HepG2 (cell line): Measurements from ENCODE around the gene TBC1D32. TPM values are rescaled to one million over a fixed set of nuclear protein-coding genes. Genes with fewer than 3 reads are reported as not detected.

Experiments
- ATAC-seq: fragments of 200-7000 bp; cut with Tn5 transposase; 3 replicates; pipeline ENCODE4 v1.9.1; 2020; ENCODE audit warnings: mild to moderate bottlenecking, moderate library complexity
- BruUV-seq: library from RNA; stranded (reverse); fragments of 400-500 nt; replicated peaks from 2 replicates; lab custom pipeline; 2021; lab: Mats Ljungman, UMichigan
- CTCF ChIA-PET: fragments of 300-600 bp; formaldehyde crosslinking; extraction: SDS; loops from one replicate; lab custom pipeline; 2021; ENCODE audit warnings: low total read pairs, inconsistent platforms, low intra/inter-chr PET ratio; lab: Yijun Ruan, JAX
- POLR2A ChIA-PET: fragments of 350-600 bp; sonication (Branson Sonifier 250); formaldehyde crosslinking; loops from one replicate; lab custom pipeline; 2020; ENCODE audit warnings: antibody characterized with exemption, inconsistent platforms; lab: Yijun Ruan, JAX
- DNase-seq: peaks from one replicate; pipeline ENCODE4 v3.0.0-alpha.2; 2015; ENCODE audit warnings: low spot score
- FAIRE-seq: peaks from 3 replicates; lab custom pipeline; 2011; peaks lifted over from hg19 to GRCh38; lab: Jason Lieb, UNC
- H2AFZ ChIP-seq: one replicate; pipeline ENCODE4 v1.6.1; 2011; ENCODE audit warnings: low read length, inconsistent platforms
- H3K27ac ChIP-seq: fragments of 300-600 bp; 3 replicates; pipeline ENCODE4 v1.8.0; 2011; ENCODE audit warnings: mixed run types, mild to moderate bottlenecking, mixed read lengths, low read length, inconsistent platforms; ENCODE audit not compliant: insufficient read depth; ENCODE audit errors: extremely low read length
- H3K27me3 ChIP-seq, 2 experiments: fragments of 200-600 bp in 1 of 2; 2 replicates in 1 of 2; 3 replicates in 1 of 2; pipeline versions ENCODE4 v1.6.0 to v1.8.0; 2011; ENCODE audit warnings: low read length in 2 of 2, mild to moderate bottlenecking in 2 of 2, moderate library complexity in 2 of 2, inconsistent platforms in 1 of 2; ENCODE audit not compliant: insufficient read depth in 2 of 2, control insufficient read depth in 1 of 2
- H3K36me3 ChIP-seq, 2 experiments: fragments of 200-600 bp in 1 of 2; replicated peaks in 1 of 2; 2 replicates in 1 of 2; 3 replicates in 1 of 2; pipeline versions ENCODE4 v1.5.1 to v1.8.0; 2011; ENCODE audit warnings: low read length in 2 of 2, inconsistent platforms in 1 of 2; ENCODE audit not compliant: insufficient read depth in 2 of 2, control insufficient read depth in 1 of 2
- H3K4me1 ChIP-seq: 2 replicates; pipeline ENCODE4 v1.5.1; 2012; ENCODE audit warnings: low read length, inconsistent platforms; ENCODE audit not compliant: insufficient read depth
- H3K4me2 ChIP-seq: 2 replicates; pipeline ENCODE4 v1.6.0; 2011; ENCODE audit warnings: low read depth, low read length, inconsistent platforms
- H3K4me3 ChIP-seq, 3 experiments: fragments of 200-600 bp in 1 of 3; sonication (generic), shearing (Covaris generic) in 1 of 3; replicated peaks in 1 of 3; 2 replicates each; pipeline ENCODE4 v1.5.1; 2011 to 2016; ENCODE audit warnings: low read length in 3 of 3, inconsistent platforms in 2 of 3, low read depth in 2 of 3, mild to moderate bottlenecking in 2 of 3, control low read depth in 1 of 3, mixed read lengths in 1 of 3; ENCODE audit not compliant: insufficient read depth in 1 of 3
- H3K79me2 ChIP-seq: one replicate; pipeline ENCODE4 v1.6.1; 2011; ENCODE audit warnings: low read length, inconsistent platforms; ENCODE audit not compliant: insufficient read depth
- H3K9ac ChIP-seq: 2 replicates; pipeline ENCODE4 v1.6.0; 2011; ENCODE audit warnings: mild to moderate bottlenecking, low read depth, low read length, inconsistent platforms; ENCODE audit not compliant: insufficient read depth
- H3K9me3 ChIP-seq: 2 replicates; pipeline ENCODE4 v1.5.1; 2012; ENCODE audit warnings: mild to moderate bottlenecking, low read length
- H4K20me1 ChIP-seq: 2 replicates; pipeline ENCODE4 v1.6.0; 2011; ENCODE audit warnings: inconsistent platforms, mild to moderate bottlenecking, low read length, moderate library complexity; ENCODE audit not compliant: insufficient read depth
- ESRRA ChIP-seq: sonication (generic); formaldehyde crosslinking; IDR thresholded peaks from 2 replicates; pipeline ENCODE4 v1.5.1; 2020; ENCODE audit warnings: mild to moderate bottlenecking, low read depth, missing genetic modification reagents
- FLYWCH1 ChIP-seq: sonication (generic); formaldehyde crosslinking; IDR thresholded peaks from 2 replicates; pipeline ENCODE4 v1.8.1; 2023; ENCODE audit warnings: mild to moderate bottlenecking, missing genetic modification reagents
- SALL2 ChIP-seq: sonication (generic); formaldehyde crosslinking; IDR thresholded peaks from 2 replicates; pipeline ENCODE4 v1.8.1; 2023; ENCODE audit warnings: mild to moderate bottlenecking, missing genetic modification reagents, inconsistent platforms
- SETDB1 ChIP-seq: sonication (generic); formaldehyde crosslinking; IDR thresholded peaks from 2 replicates; pipeline ENCODE4 v1.5.1; 2020; ENCODE audit warnings: missing genetic modification reagents, mild to moderate bottlenecking, borderline replicate concordance
- ZFP37 ChIP-seq: sonication (generic); formaldehyde crosslinking; IDR thresholded peaks from 2 replicates; pipeline ENCODE4 v1.4.0; 2020; ENCODE audit warnings: missing genetic modification reagents, borderline replicate concordance
- ZMYM3 ChIP-seq: sonication (generic); formaldehyde crosslinking; IDR thresholded peaks from 2 replicates; pipeline ENCODE4 v1.5.1; 2020; ENCODE audit warnings: mild to moderate bottlenecking, missing genetic modification reagents
- ZNF280D ChIP-seq: sonication (generic); formaldehyde crosslinking; IDR thresholded peaks from 2 replicates; pipeline ENCODE4 v1.5.1; 2020; ENCODE audit warnings: mild to moderate bottlenecking, missing genetic modification reagents
- ZNF572 ChIP-seq: sonication (generic); formaldehyde crosslinking; IDR thresholded peaks from 2 replicates; pipeline ENCODE4 v1.5.1; 2020; ENCODE audit warnings: mild to moderate bottlenecking, missing genetic modification reagents
- ZNF629 ChIP-seq: sonication (generic); formaldehyde crosslinking; conservative IDR thresholded peaks from 2 replicates; pipeline ENCODE4 v1.5.0; 2020; ENCODE audit warnings: missing genetic modification reagents
- WGBS: methylation state at CpG from one replicate; pipeline ENCODE4 v1.1.6; 2017; ENCODE audit warnings: low lambda C conversion rate; 5-methylcytosine and 5-hydroxymethylcytosine counted together
- in situ Hi-C: cut with HindIII; loops from 2 replicates; pipeline ENCODE4 v1.10.0; 2017; ENCODE audit warnings: low pct_unique_long_range_greater_than_20kb; ENCODE audit not compliant: extremely low pct_ligation_motif_present
- intact Hi-C: fragments of 100-400 bp; cut with micrococcal nuclease; formaldehyde crosslinking; loops from one replicate; pipeline ENCODE4 v1.10.0; 2022; ENCODE audit not compliant: unreplicated experiment
- polyA plus RNA-seq, 8 experiments: library from polyadenylated mRNA; depleted of rRNA in 3 of 8; stranded (reverse) in 7 of 8; unstranded in 1 of 8; fragments of >200 nt; fragmentation: Illumina TruSeq in 4 of 8; extraction: Trizol in 4 of 8; gene quantifications; 2 replicates each; pipeline versions ENCODE4 v1.2.1 to v1.2.3, GENCODE V29; 2011 to 2016; ENCODE audit warnings: low read depth in 4 of 8, missing spikeins in 1 of 8, mixed read lengths in 1 of 8; ENCODE audit not compliant: insufficient read depth in 1 of 8
- total RNA-seq, 5 experiments: library from RNA; depleted of rRNA; stranded (reverse); fragments of >200 nt; fragmentation: Illumina TruSeq; extraction: Trizol; gene quantifications; 2 replicates each; pipeline ENCODE4 v1.2.3, GENCODE V29; 2016; ENCODE audit warnings: low read depth in 1 of 5
- TF ChIP-seq, protein P1 (sequence below), 2 experiments: fragments of 450-650 bp in 1 of 2; sonication (generic) in 1 of 2; formaldehyde crosslinking in 1 of 2; IDR thresholded peaks; 2 replicates each; pipeline versions ENCODE4 v1.6.1 to v1.8.0; 2016 to 2022; ENCODE audit warnings: antibody characterized with exemption in 1 of 2, mild to moderate bottlenecking in 1 of 2, missing genetic modification reagents in 1 of 2

Gene TBC1D32
- total and polyA plus RNA-seq, 2 of the 13 experiments (the other 11 are each of a cell fraction or from before 2014, with no cell fraction given), result 2.0 to 4.8 TPM

GRCh38 chr6:121344539-121344938, 10.3 kb upstream of the TBC1D32 start (continued):
- TF ChIP-seq, protein P1, sequence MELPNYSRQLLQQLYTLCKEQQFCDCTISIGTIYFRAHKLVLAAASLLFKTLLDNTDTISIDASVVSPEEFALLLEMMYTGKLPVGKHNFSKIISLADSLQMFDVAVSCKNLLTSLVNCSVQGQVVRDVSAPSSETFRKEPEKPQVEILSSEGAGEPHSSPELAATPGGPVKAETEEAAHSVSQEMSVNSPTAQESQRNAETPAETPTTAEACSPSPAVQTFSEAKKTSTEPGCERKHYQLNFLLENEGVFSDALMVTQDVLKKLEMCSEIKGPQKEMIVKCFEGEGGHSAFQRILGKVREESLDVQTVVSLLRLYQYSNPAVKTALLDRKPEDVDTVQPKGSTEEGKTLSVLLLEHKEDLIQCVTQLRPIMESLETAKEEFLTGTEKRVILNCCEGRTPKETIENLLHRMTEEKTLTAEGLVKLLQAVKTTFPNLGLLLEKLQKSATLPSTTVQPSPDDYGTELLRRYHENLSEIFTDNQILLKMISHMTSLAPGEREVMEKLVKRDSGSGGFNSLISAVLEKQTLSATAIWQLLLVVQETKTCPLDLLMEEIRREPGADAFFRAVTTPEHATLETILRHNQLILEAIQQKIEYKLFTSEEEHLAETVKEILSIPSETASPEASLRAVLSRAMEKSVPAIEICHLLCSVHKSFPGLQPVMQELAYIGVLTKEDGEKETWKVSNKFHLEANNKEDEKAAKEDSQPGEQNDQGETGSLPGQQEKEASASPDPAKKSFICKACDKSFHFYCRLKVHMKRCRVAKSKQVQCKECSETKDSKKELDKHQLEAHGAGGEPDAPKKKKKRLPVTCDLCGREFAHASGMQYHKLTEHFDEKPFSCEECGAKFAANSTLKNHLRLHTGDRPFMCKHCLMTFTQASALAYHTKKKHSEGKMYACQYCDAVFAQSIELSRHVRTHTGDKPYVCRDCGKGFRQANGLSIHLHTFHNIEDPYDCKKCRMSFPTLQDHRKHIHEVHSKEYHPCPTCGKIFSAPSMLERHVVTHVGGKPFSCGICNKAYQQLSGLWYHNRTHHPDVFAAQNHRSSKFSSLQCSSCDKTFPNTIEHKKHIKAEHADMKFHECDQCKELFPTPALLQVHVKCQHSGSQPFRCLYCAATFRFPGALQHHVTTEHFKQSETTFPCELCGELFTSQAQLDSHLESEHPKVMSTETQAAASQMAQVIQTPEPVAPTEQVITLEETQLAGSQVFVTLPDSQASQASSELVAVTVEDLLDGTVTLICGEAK (IDR thresholded peaks at IDR 0.05), result no peak
- TF ChIP-seq, protein P1 (CRISPR knock-in tag; IDR thresholded peaks at IDR 0.05), result no peak

DNA sequence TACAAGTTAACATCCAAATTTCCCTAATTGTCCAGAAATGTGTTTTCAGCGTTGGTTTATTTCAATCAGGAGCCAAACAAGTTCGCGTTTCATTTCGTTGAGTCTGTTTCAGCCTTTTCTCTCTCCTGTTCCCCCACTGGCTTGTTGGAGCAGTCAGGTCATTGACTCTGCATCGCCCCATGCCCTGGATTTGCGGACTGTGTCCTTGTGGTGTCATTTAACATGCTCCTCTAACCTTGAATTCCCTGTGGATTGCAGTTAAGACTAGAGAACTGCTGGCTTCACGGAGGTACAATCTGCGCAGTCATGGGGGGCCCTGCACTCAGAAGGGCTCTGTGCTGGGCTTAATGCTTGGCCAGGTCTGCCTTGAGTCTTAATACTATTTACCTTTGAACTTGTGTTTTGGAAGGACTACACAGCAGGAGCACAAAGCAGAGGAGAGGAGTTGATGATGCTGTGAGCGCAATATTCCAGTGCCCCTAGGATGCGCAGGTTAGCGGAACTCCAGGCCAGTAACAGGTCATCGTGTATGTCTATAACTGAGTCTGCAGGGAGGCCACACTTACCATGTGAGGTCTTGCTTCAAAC, 5.5 kb upstream of the TBC1D32 start:
- H3K4me3 ChIP-seq, result no peak overlapping the region
- H2AFZ ChIP-seq, result no peak overlapping the region
- in situ Hi-C loops, result no loop called here
- H3K9me3 ChIP-seq, result no peaks in the 10 kb centered on the region
- peaks cover 2 to 10% of the 10 kb centered on the region in 2 experiments; a peak in 2 of 5 replicates for H3K27me3 ChIP-seq
- 34% methylated on average over 12 of the region's 12 CpGs for WGBS
- no TSS peak for BruUV-seq
- H4K20me1 ChIP-seq, result no peaks in the 10 kb centered on the region
- no peak overlapping the region for H3K4me2 ChIP-seq
- H3K9ac ChIP-seq, result no peak overlapping the region
- ChIA-PET CTCF (no interaction called here), POLR2A (no interaction called here)
- intact Hi-C loops, result no loop called here
- H3K4me1 ChIP-seq, result peaks cover 9% of the 10 kb centered on the region; the same call in 1 of the 2 replicates
- no peak overlapping the region for H3K27ac ChIP-seq
- no peaks in the 10 kb centered on the region for H3K36me3 ChIP-seq
- ATAC-seq, result peak; percentile 62
- no peak for FAIRE-seq
- H3K79me2 ChIP-seq, result no peaks in the 10 kb centered on the region
- no peak for DNase-seq
- TF ChIP-seq SETDB1 (CRISPR knock-in tag) (peak; percentile 65; the same call in 1 of the 2 replicates), ZFP37 (CRISPR knock-in tag) (no peak), FLYWCH1 (CRISPR knock-in tag) (no peak), ZNF629 (peak; percentile 56), SALL2 (CRISPR knock-in tag) (no peak), ESRRA (CRISPR knock-in tag) (peak; percentile 78; the same call in 1 of the 2 replicates), ZMYM3 (CRISPR knock-in tag) (peak; percentile 45; the same call in 1 of the 2 replicates), ZNF572 (0 out of 2 replicates have a peak, but pooled peaks have one; percentile 24), ZNF280D (CRISPR knock-in tag) (0 out of 2 replicates have a peak, but pooled peaks have one; percentile 33)
